Measurements from ENCODE around the gene CREBL2.
"Not testable (repeated sequence)": the region's sequence is repeated elsewhere in the genome, so short reads cannot be mapped to it uniquely, and the experiment has no call there.

DNA sequence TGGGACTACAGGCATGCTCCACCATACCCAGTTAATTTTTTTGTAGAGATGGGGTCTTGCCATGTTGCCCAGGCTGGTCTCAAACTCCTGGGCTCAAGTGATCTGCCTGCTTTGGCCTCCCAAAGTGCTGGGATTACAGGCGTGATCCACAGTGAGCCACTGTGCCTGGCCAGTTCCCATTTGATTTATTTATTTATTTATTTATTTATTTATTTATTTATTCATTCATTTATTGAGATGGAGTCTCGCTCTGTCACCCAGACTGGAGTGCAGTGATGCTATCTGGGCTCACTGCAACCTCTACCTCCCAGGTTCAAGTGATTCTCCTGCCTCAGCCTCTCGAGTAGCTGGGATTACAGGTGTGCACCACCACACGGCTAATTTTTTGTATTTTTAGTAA is 41.0 kb downstream of the CREBL2 start:
- not testable (repeated sequence) for TF ChIP-seq CTCF (conservative IDR thresholded peaks at IDR 0.05; ENCODE audit: low read depth, low read length); EZH2 (IDR thresholded peaks at IDR 0.05; ENCODE audit: borderline replicate concordance, low read depth, low read length, poor library complexity, severe bottlenecking)
